ENCODE data around the gene MMP24OS.

DNA sequence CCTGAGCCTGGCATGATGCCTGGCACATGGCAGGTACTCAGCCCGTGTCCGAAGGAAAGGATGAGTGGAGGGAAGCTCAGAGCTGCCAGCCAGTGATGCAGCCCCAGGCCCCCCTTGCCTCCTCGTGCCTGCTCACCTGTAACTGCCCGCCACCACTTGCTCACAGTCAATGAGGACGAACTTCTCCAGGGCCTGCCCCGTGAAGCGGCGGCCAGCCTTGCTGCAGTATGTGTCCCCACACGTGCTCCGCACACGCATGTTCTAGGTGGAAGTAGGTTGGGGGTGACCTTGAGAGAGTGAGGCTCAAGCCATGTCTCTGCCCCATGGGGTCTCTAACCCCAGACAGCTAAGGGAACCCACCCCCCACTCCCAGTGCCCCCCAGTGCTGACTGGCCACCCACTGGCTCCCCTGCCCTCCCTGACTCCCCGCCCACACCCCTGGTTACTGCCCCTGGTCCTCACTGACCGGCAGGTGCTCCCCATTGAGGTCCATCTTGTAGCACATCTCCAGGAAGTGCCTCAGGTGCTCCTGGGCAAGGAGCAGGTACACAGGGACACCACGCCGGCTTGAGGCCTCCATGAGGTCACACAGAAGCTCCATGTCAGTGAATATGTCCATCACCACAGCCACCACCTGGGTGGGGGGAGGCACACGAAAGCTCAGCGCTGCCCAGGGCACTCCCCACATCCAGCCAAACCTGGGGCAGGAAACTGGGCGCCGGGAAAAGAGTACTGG, 10.6 kb upstream of the MMP24OS start:
- TF ChIP-seq, protein P1, sequence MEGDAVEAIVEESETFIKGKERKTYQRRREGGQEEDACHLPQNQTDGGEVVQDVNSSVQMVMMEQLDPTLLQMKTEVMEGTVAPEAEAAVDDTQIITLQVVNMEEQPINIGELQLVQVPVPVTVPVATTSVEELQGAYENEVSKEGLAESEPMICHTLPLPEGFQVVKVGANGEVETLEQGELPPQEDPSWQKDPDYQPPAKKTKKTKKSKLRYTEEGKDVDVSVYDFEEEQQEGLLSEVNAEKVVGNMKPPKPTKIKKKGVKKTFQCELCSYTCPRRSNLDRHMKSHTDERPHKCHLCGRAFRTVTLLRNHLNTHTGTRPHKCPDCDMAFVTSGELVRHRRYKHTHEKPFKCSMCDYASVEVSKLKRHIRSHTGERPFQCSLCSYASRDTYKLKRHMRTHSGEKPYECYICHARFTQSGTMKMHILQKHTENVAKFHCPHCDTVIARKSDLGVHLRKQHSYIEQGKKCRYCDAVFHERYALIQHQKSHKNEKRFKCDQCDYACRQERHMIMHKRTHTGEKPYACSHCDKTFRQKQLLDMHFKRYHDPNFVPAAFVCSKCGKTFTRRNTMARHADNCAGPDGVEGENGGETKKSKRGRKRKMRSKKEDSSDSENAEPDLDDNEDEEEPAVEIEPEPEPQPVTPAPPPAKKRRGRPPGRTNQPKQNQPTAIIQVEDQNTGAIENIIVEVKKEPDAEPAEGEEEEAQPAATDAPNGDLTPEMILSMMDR (conservative IDR thresholded peaks at IDR 0.05 in 1 of 2, IDR thresholded peaks at IDR 0.05 in 1 of 2; ENCODE audit: extremely low read depth in 1 of 2, insufficient read depth in 1 of 2, low read depth in 1 of 2, low read length in 2 of 2): no peak
- no peak for TF ChIP-seq EZH2 (IDR thresholded peaks at IDR 0.05; ENCODE audit: borderline replicate concordance, low read length)

Data from mammary epithelial cell (primary cell).